ENCODE data around the gene GTF3C5. TPM values are rescaled to one million over a fixed set of nuclear protein-coding genes. Genes with fewer than 3 reads are reported as not detected.
A peak's percentile ranks its signal among the peaks of the same experiment; 100 is the strongest.

Gene GTF3C5
- total and polyA plus RNA-seq, 8 donors: 17.4 to 68.5 (median 25.1) TPM

DNA sequence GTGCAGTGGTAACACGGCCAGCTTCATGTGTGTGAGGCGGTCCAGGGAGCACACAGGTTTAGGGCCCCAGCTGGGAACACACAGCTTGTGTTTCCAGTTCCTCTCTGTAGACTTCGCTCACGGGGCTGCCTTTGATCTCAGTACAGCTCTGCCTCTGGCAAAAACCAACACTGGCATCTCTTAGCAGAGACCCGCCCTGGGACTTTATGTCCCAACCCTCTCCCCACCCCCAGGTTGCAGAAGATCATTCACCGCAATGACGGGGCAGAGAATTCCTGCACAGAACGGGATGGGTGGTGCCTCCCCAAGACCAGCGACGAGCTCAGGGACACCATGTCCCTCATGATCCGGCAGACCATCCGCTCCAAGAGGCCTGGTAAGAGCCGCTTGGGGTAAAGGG is 25.7 kb downstream of the GTF3C5 start:
- ATAC-seq: no peak
- no peak for TF ChIP-seq CTCF (IDR thresholded peaks at IDR 0.05)
- Histone ChIP-seq H3K27me3 (no peaks in the 10 kb centered on the region), H3K4me3 (no peak overlapping the region), H3K27ac (peak overlapping the region in 1 of 4 donors; percentile 47), H3K4me1 (peaks cover 25 to 67% (median 49%) of the 10 kb centered on the region in 3 donors), H3K9me3 (no peaks in the 10 kb centered on the region), H3K36me3 (peaks cover 0 to 15% (median under 1%) of the 10 kb centered on the region in 3 donors)
- FAIRE-seq: no peak
- 73 to 83% methylated on average over 13 of the region's 13 CpGs for WGBS, 2 donors
- intact Hi-C loops (cut with DNase I): no loop called here
- peak in 3 of 6 donors; percentile 28 to 63 (median 43) for DNase-seq

DNA sequence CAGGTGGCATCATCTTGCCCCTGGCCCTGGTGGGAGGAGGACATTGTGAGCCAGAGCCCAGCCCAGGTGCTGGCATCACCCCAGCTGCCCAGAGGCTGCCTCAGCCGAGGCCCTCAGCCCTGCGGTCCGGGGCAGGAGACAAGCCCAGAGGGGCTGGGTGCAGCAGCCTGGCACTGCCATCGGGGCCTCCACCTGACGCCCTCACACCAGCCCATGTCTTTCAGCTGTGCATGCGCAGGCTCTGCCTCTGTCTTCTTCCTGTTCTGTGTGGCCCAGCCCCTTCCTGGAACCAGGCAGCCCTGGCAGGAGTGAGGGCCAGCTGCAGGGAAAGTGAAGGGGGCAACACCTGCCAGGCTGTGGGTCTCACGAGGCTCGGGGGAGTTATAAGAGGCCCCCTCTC is 26.2 kb downstream of the GTF3C5 start:
- FAIRE-seq (no peak), DNase-seq (peak; percentile 52 to 80 (median 66)), ATAC-seq (peak in 1 of 4 donors; percentile 4)
- no peaks in the 10 kb centered on the region for H3K9me3 ChIP-seq
- 46 to 67% methylated on average over 8 of the region's 8 CpGs for WGBS, 2 donors
- peak overlapping the region in 1 of 4 donors; percentile 47 for H3K27ac ChIP-seq
- H3K36me3 ChIP-seq: peaks cover 0 to 11% (median 0%) of the 10 kb centered on the region in 3 donors
- intact Hi-C loops (cut with DNase I): no loop called here
- H3K27me3 ChIP-seq: no peaks in the 10 kb centered on the region
- H3K4me3 ChIP-seq: no peak overlapping the region
- TF ChIP-seq CTCF (IDR thresholded peaks at IDR 0.05): no peak
- peaks cover 25 to 62% (median 45%) of the 10 kb centered on the region in 3 donors for H3K4me1 ChIP-seq

- peaks cover 25 to 60% (median 45%) of the 10 kb centered on the region in 3 donors for H3K4me1 ChIP-seq
- intact Hi-C loops (cut with DNase I): no loop called here
- H3K36me3 ChIP-seq: peaks cover 0 to 8% (median 0%) of the 10 kb centered on the region in 3 donors
- FAIRE-seq (no peak), DNase-seq (peak in 1 of 6 donors; percentile 16), ATAC-seq (no peak)
- TF ChIP-seq CTCF (IDR thresholded peaks at IDR 0.05): no peak
- no peak overlapping the region for H3K4me3 ChIP-seq
- WGBS, 2 donors: 91 to 92% methylated on average over 12 of the region's 12 CpGs
- no peaks in the 10 kb centered on the region for H3K9me3 ChIP-seq
- H3K27ac ChIP-seq: peak overlapping the region in 1 of 4 donors; percentile 47
- H3K27me3 ChIP-seq: no peaks in the 10 kb centered on the region
Observed at GRCh38 chr9:133057553-133057952, 26.8 kb downstream of the GTF3C5 start.

- no peak for FAIRE-seq
- DNase-seq: peak in 2 of 6 donors; percentile 53 to 68
- intact Hi-C loops (cut with DNase I): no loop called here
- H3K36me3 ChIP-seq: peaks cover 0 to 7% (median 0%) of the 10 kb centered on the region in 3 donors
- peaks cover 25 to 58% (median 45%) of the 10 kb centered on the region in 3 donors for H3K4me1 ChIP-seq
- no peaks in the 10 kb centered on the region for H3K9me3 ChIP-seq
- no peaks in the 10 kb centered on the region for H3K27me3 ChIP-seq
- TF ChIP-seq CTCF (IDR thresholded peaks at IDR 0.05): no peak
- WGBS, 2 donors: 48 to 52% methylated on average over 7 of the region's 7 CpGs
- ATAC-seq: no peak
- H3K27ac ChIP-seq: peak overlapping the region in 2 of 4 donors; percentile 33 to 47
- no peak overlapping the region for H3K4me3 ChIP-seq
Observed at GRCh38 chr9:133058071-133058470, 27.3 kb downstream of the GTF3C5 start.

GRCh38 chr9:133058550-133059320 is 27.9 kb downstream of the GTF3C5 start:
- DNase-seq: peak in 3 of 6 donors; percentile 30 to 62 (median 56)
- 42 to 48% methylated on average over 12 of the region's 12 CpGs for WGBS, 2 donors
- H3K27me3 ChIP-seq: no peaks in the 10 kb centered on the region
- peak overlapping the region in 3 of 4 donors; percentile 31 to 69 (median 33) for H3K27ac ChIP-seq
- FAIRE-seq: no peak
- H3K4me1 ChIP-seq: peaks cover 25 to 56% (median 45%) of the 10 kb centered on the region in 3 donors
- no peak for ATAC-seq
- TF ChIP-seq CTCF (IDR thresholded peaks at IDR 0.05): no peak
- peaks cover 0 to 12% (median 0%) of the 10 kb centered on the region in 3 donors for H3K36me3 ChIP-seq
- H3K9me3 ChIP-seq: no peaks in the 10 kb centered on the region
- intact Hi-C loops (cut with DNase I): no loop called here
- H3K4me3 ChIP-seq: no peak overlapping the region

Measured in pancreas (tissue), 10 donors.